CD4-positive, alpha-beta T cell treated with Interleukin-4 for 1 hour (primary cell): Measurements from ENCODE around the gene GDAP1L1.

Source experiments
- DNase-seq, 2 donors: peaks; one replicate each; pipeline ENCODE4 v3.0.0-alpha.2; 2020 to 2022

GDAP1L1 gene

DNA sequence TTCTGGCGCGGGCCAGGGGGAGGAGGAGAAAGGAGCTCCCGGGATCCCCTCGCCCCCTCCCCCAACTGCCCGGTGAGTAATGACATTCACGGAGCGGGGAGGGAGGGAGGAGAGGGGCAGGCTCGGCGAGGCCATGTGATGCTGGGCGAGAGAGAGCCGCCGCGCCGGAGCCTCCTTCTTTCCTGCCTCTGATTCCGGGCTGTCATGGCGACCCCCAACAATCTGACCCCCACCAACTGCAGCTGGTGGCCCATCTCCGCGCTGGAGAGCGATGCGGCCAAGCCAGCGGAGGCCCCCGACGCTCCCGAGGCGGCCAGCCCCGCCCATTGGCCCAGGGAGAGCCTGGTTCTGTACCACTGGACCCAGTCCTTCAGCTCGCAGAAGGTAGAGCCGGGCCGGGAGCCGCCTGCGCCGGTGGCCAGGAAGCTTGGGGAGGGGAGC is at the start of gene GDAP1L1:
Gene GDAP1L1, plus strand, starts transcription at position 178 of the 441 bp plus-strand sequence. Its CDS starts 27 bp downstream, at position 205.
- DNase-seq = no peak

DNA sequence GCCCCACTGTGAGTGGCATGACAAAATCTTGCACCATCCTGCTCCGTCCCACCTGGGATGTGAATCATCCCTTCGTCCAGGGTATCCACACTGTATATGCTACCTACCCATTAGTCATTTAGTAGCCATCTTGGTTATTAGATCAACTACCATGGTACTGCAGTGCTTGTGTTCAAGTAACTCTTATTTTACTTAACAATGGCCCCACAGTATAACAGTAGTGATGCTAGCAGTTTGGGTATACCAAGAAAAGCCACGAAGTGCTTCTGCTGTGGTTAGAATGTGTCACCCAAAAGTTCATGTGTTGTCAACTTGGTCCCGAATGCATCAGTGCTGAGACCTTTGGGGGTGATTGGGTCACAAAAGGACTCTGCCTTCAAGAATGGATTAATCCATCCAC is 48.2 kb upstream of the GDAP1L1 start:
- no peak for DNase-seq

- DNase-seq = no peak
Measured at GRCh38 chr20:44199877-44200276, 47.2 kb upstream of the GDAP1L1 start.

- no peak for DNase-seq
Measured at GRCh38 chr20:44200371-44200770, 46.7 kb upstream of the GDAP1L1 start.

GRCh38 chr20:44200983-44201382 is 46.1 kb upstream of the GDAP1L1 start:
- no peak for DNase-seq

GRCh38 chr20:44203161-44203560 is 43.9 kb upstream of the GDAP1L1 start:
- DNase-seq = no peak

DNA sequence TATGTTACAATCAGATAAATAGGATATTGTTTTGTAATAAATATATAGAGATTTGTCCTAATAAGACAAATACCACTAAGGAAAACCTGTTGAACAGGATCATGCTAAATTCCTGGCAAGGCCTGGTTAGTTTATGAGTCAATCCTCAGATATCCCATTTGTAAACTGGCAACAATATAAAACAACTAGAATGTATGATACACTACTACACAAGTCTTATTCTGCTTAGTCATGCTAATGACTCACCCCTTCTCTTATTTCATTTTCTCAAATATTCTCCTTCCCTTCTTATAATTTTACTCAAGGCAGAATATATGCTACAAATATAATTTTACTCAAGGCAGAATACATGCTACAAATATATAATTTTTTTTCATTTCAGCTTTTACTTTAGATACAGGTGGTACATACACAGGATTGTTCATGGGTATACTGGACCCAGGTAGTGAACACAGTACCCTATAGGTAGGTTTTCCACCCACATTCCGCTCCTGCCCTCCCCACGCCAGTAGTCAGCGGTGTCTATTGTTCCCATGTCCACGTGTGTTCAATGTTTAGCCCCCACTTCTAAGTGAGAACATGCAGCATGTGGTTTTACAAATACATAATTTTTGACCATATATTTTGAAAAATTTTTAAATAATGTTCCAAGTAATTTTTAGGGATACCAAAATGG is 42.8 kb upstream of the GDAP1L1 start:
- DNase-seq = no peak

- no peak for DNase-seq
Measured at GRCh38 chr20:44204832-44205215, 42.3 kb upstream of the GDAP1L1 start.

DNA sequence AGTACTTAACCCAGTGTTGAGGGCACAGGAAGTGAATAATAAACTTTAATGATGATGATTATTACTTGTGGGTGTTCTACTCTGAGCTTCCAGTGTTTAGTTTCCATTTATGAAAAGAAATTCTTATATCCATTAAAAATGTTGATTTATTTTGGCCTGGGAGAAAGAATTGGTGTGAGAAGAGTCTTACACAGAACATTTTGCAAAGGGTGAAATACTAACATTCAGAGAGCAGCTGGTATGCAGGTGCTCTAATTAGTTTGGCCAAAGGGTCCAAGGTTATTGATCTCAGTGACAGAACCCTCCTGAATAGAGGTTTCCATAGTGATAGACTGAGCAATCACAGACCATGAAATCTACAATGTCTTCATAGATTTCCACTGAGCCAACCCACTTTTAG is 41.0 kb upstream of the GDAP1L1 start:
- DNase-seq = no peak

DNA sequence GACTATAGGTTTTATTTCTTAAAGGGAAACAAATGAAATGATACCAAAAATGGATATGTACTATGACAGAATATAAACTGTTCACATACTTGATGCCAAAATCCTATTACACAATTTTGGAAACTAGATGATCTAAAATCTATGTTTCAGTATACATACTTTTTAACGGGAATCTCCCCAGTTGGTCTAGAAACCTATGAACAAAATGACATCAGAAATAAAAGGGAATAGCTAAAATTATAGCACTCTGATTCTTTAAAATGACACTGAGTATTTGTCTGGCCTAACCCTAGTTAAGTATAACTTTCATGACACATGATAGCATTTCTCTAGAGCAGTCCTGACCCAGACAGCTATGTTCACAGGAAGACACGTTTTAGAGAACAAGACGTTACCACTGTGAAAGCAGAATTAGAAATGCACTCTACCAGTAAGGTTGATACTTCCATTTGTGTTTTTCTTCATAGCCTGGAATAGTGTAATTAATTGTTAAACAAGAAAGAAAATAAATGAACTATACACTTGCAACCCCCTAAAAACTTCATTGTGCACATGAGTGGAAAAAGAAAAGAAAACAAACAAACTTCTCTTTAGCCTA is 39.9 kb upstream of the GDAP1L1 start:
- DNase-seq = no peak

GRCh38 chr20:44208165-44208564 is 38.9 kb upstream of the GDAP1L1 start:
- DNase-seq = no peak

GRCh38 chr20:44208770-44209169 is 38.3 kb upstream of the GDAP1L1 start:
- no peak for DNase-seq

DNA sequence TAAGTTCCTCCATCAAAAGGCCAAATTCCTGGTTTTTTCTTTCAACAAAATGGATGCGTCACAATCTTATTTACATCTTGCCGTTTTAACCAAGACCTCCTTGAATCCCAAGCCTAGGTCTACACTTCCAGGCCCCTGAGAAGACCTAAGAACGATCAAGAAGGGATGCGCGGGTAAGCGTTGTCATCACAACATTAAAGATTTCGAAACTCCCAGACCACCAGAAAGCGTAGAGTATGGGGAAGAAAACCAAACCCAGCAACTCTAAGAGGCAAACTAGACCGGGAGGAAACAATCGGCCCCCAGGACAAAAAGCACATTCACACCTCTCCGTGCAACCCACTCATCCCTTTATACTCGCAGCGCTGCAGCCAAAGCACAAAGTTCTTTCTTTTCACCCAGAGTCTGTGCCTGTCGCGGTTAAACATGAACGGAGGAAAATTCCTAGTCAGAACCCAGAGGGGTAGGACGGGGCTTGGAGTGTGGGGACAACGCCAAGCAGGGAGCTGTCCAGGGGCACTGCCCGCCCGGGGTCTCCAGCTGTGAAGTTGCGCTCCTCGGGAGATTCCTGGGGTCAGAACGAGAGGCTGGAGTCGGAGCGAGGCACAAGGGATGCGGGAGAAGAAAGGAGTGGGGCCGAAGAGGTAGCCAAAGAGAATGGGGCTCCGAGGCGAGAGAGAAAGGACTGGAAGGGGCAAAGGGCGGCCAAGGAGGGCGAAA is 37.3 kb upstream of the GDAP1L1 start:
- no peak for DNase-seq

GRCh38 chr20:44210406-44211176 is 36.5 kb upstream of the GDAP1L1 start, which contains the start of gene OSER1:
Gene OSER1, minus strand, starts transcription at chr20:44210771. Its CDS starts 3,814 bp downstream, at chr20:44206957.
- peak; percentile 98 for DNase-seq

GRCh38 chr20:44211177-44212039 is 35.7 kb upstream of the GDAP1L1 start:
- DNase-seq = peak in 1 of 2 donors; percentile 16

- DNase-seq = no peak
Measured at GRCh38 chr20:44212792-44213191, 34.3 kb upstream of the GDAP1L1 start.

DNA sequence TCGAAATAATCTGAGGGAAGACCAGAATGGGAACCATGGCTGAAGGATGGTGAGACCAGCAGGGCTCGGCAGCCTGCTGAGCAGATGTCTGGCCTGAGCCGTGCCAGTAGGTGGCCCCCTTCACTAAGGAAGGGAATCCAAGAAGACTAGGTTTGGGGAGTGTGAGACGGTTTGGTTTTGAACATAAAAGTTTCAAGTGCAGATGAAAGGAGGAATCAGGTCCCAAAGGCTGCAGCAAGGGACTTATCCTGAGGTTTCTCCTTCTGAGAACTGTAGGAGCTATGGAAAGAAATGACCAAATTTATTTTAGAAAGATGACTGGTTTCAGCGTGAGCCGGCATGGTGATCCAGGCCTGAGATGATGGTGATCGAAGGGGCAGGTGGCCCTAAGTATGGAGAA is 32.0 kb upstream of the GDAP1L1 start:
- peak; percentile 78 to 80 for DNase-seq

DNA sequence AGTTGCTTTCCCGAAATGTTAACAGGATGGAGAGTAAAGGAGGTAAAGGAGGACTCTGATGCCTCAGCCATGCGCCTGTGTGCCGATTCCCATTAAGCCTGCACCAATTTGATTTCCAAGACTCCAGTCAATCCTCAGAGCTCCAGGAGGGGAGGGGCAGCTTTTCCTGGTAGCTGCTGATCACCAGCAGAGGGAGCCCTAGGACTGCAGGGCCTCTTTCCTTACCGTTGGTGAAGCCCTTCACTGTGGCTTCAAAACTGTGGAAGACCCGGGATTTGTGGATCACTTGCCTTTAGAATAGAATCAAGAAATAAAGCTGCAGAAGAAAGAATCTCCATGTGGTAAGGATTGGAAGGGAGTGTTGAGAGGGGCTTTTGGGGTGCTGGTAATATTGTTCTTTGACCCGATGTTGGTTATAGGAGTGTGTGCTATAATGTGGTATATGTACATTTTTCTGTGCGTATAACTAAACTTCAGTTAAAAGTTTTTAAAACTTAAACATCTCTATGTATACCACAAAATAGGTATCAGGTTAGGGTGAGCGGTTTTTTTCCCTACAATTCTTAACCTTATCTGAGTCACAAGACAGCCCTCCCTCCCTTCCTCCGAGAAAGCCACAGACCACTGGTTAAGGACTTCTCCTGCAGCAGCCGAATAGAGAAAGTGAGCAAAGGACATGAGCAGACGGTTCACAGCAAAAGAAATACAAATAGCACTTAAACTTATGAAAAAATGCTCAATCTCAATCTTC is 29.6 kb upstream of the GDAP1L1 start:
- peak; percentile 75 to 77 for DNase-seq

DNA sequence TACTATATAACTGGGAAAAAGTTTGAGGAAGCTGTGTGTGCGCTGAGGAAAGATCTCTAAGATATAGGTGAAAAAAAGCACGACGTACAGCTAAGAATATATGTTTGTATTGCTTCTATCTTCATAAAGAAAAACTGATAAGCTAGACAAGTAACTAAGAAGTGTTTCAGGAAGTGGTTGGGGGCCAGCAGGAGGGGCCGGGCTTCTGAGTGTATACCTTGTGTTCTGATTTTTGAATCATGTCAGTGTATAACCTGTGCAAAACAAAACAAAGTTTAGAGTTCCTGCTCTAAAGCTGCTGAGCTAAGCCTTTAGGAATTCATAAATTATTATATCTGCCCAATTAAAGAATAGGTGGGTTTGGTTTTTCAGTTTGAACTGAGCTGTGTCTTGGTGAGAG is 28.7 kb upstream of the GDAP1L1 start:
- peak; percentile 40 to 52 for DNase-seq

- DNase-seq = peak in 1 of 2 donors; percentile 39
Measured at GRCh38 chr20:44219170-44219730, 27.9 kb upstream of the GDAP1L1 start.

- no peak for DNase-seq
Measured at GRCh38 chr20:44219791-44220190, 27.3 kb upstream of the GDAP1L1 start.
